Thyroid gland (tissue), 4 donors: ENCODE data around the gene LSMEM2. TPM values are rescaled to one million over a fixed set of nuclear protein-coding genes. Genes with fewer than 3 reads are reported as not detected.

Source experiments
- DNase-seq, 2 donors: peaks; one replicate each; pipeline ENCODE4 v3.0.0-alpha.2; 2019
- H3K27ac ChIP-seq, 3 donors: fragments of 200-600 bp; sonication (generic); 1 replicate in 2 of 3; 2 replicates in 1 of 3; pipeline ENCODE4 v1.5.1; 2016 to 2019; ENCODE audit warnings: mild to moderate bottlenecking in 1 of 3, moderate library complexity in 1 of 3
- H3K27me3 ChIP-seq: fragments of 200-600 bp; sonication (generic); one replicate; pipeline ENCODE4 v1.5.1; 2019
- H3K36me3 ChIP-seq, 2 donors: fragments of 200-600 bp; sonication (generic); one replicate each; pipeline ENCODE4 v1.5.1; 2016 to 2019
- H3K4me1 ChIP-seq, 2 donors: fragments of 200-600 bp; sonication (generic); one replicate each; pipeline ENCODE4 v1.5.1; 2017 to 2019
- H3K4me3 ChIP-seq, 3 donors: fragments of 200-600 bp; sonication (generic); replicated peaks in 1 of 3; 1 replicate in 2 of 3; 2 replicates in 1 of 3; pipeline ENCODE4 v1.5.1; 2016; ENCODE audit warnings: mild to moderate bottlenecking in 1 of 3
- H3K9me3 ChIP-seq: fragments of 200-600 bp; sonication (generic); one replicate; pipeline ENCODE4 v1.5.1; 2017
- POLR2A ChIP-seq, 2 donors: fragments of 450-650 bp; IDR thresholded peaks; one replicate each; pipeline ENCODE4 v1.6.1; 2017; ENCODE audit warnings: antibody characterized with exemption in 2 of 2, mild to moderate bottlenecking in 2 of 2, moderate library complexity in 1 of 2
- WGBS, 2 donors: methylation state at CpG; one replicate each; pipeline ENCODE4 v1.1.5; 2017; 5-methylcytosine and 5-hydroxymethylcytosine counted together
- intact Hi-C: fragments of 100-400 bp; cut with DNase I; formaldehyde crosslinking; loops from one replicate; pipeline ENCODE4 v1.15.1; 2023
- total RNA-seq, 4 donors: library from RNA; depleted of rRNA; stranded (reverse); fragments of >200 nt; gene quantifications; one replicate each; pipeline ENCODE4 v1.2.3, GENCODE V29; 2016
- TF ChIP-seq, protein P1 (sequence below), 6 experiments: fragments of 200-600 bp in 3 of 6; fragments of 450-650 bp in 3 of 6; sonication (generic) in 3 of 6; IDR thresholded peaks; one replicate each; pipeline ENCODE4 v1.5.1; 2016 to 2019; ENCODE audit warnings: antibody characterized with exemption in 6 of 6, mild to moderate bottlenecking in 2 of 6, inconsistent platforms in 1 of 6, moderate library complexity in 1 of 6

The LSMEM2 gene
- total RNA-seq, 4 donors from 2014 or later, result not detected

DNA sequence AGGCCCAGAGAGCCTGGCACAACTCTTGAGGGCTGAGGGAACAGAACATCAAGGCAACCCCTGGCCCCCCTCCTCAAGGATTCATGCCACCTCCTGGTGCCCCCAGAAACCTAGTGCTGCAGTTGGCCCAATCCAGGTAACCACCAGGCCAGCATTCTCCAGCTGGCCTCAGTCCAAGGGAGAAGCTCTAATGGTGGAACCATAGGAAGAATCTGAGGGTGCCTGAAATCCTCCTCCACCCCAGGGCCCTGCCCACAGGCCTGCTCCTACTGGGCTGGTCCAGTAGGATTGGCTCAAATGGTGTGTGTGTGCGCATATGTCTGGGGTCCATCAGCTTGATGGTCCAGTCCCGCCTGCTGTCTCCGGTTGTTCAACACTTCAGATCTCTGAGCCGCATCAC is 35.9 kb downstream of the LSMEM2 start:
- Histone ChIP-seq H3K4me1 (peaks cover 27 to 67% of the 10 kb centered on the region in 2 donors), H3K4me3 (no peak overlapping the region), H3K27ac (peak overlapping the region in 2 of 3 donors; percentile 38 to 52), H3K36me3 (peaks cover 7 to 21% of the 10 kb centered on the region in 2 donors), H3K9me3 (no peaks in the 10 kb centered on the region), H3K27me3 (no peaks in the 10 kb centered on the region)
- DNase-seq, result no peak
- no peak for TF ChIP-seq POLR2A (IDR thresholded peaks at IDR 0.05)
- TF ChIP-seq, protein P1, sequence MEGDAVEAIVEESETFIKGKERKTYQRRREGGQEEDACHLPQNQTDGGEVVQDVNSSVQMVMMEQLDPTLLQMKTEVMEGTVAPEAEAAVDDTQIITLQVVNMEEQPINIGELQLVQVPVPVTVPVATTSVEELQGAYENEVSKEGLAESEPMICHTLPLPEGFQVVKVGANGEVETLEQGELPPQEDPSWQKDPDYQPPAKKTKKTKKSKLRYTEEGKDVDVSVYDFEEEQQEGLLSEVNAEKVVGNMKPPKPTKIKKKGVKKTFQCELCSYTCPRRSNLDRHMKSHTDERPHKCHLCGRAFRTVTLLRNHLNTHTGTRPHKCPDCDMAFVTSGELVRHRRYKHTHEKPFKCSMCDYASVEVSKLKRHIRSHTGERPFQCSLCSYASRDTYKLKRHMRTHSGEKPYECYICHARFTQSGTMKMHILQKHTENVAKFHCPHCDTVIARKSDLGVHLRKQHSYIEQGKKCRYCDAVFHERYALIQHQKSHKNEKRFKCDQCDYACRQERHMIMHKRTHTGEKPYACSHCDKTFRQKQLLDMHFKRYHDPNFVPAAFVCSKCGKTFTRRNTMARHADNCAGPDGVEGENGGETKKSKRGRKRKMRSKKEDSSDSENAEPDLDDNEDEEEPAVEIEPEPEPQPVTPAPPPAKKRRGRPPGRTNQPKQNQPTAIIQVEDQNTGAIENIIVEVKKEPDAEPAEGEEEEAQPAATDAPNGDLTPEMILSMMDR (IDR thresholded peaks at IDR 0.05), result no peak
- intact Hi-C loops, result no loop called here
- WGBS, 2 donors, result 100% methylated on average over 4 of the region's 4 CpGs

DNA sequence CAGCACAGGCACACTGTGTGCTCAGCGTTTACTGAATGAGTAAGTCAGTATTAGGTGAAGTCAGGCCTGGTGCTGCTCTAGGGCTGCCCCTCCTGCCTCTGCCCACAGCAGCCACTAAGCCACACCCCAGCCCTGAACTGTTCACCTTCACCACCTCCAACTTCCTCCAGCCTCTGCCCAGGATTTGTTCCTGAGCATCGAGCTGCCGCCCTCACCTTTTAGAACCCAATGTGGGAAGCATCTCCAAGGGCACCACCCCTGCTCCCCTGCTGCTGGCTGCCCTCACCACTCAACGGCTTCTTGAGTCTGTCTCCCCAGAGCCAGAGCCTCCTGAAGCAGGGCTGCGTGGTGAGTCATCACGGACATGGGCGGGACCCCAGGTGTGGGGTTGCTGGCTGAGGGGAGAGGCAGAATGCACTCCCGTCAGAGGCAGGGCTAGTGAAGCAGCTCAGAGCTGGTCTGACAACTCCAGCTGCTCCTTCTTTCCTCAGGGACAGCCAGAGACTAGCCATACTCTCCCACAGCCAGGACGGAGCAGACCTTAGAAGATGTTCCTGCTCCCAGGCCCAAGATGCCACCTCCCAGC is 37.9 kb downstream of the LSMEM2 start:
- intact Hi-C loops, result no loop called here
- H3K36me3 ChIP-seq, result peaks cover 7 to 21% of the 10 kb centered on the region in 2 donors
- no peaks in the 10 kb centered on the region for H3K9me3 ChIP-seq
- WGBS, 2 donors, result 48 to 53% methylated on average over 4 to 8 of the region's 9 CpGs
- no peaks in the 10 kb centered on the region for H3K27me3 ChIP-seq
- H3K4me3 ChIP-seq, result no peak overlapping the region
- DNase-seq, result peak; percentile 91
- peak overlapping the region; percentile 62 to 98 (median 73) for H3K27ac ChIP-seq
- H3K4me1 ChIP-seq, result peaks cover 36 to 66% of the 10 kb centered on the region in 2 donors
- peak; percentile 43 to 60 for TF ChIP-seq POLR2A (IDR thresholded peaks at IDR 0.05)
- TF ChIP-seq, protein P1 (IDR thresholded peaks at IDR 0.05), result no peak

DNA sequence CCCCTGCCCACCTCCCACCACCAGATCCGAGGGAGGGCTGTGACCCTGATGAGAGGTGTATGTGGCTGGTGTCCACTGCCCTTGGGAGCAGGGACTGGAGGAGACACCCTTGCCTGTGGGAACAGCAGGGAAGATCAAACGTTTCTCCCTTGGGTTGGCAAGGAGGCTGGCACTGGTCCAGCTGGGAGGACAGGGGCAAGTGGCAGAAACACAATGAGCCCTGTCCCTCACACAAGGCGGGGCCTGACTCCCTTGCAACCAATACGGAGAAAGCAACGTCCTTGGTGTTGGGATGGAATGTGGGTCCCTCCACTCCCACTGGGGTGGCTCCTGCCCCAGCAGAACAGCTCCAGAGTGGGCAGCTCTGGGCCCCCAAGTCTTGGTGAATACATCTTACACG is 38.4 kb downstream of the LSMEM2 start:
- DNase-seq, result peak; percentile 44 to 48
- no peaks in the 10 kb centered on the region for H3K9me3 ChIP-seq
- 57 to 60% methylated on average over 2 to 6 of the region's 6 CpGs for WGBS, 2 donors
- no peak overlapping the region for H3K4me3 ChIP-seq
- H3K36me3 ChIP-seq, result peaks cover 7 to 21% of the 10 kb centered on the region in 2 donors
- TF ChIP-seq, protein P1 (IDR thresholded peaks at IDR 0.05), result no peak
- no peak for TF ChIP-seq POLR2A (IDR thresholded peaks at IDR 0.05)
- H3K27ac ChIP-seq, result peak overlapping the region; percentile 62 to 98 (median 73)
- intact Hi-C loops, result no loop called here
- no peaks in the 10 kb centered on the region for H3K27me3 ChIP-seq
- peaks cover 40 to 72% of the 10 kb centered on the region in 2 donors for H3K4me1 ChIP-seq

DNA sequence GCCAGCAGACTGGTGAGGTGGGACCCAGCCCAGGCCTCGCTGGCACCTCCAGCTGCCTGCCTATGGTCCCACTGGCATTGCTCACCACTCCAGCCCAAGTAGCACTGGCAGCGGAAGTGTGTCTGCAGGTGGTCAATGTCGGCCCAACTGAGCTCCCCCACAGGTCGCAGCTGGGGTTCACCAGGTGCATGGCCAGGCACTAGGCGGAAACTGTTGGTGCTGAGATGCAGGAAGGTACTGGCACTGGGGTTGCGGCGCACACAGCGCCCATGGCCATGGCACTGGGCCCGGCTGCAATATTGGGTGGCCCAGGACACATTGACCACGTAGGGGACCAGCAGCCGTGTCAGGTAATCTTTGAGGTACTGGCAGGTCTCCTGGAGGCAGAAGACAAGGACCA is 39.3 kb downstream of the LSMEM2 start:
- WGBS, 2 donors, result 76 to 100% methylated on average over 1 to 6 of the region's 11 CpGs
- TF ChIP-seq, protein P1 (IDR thresholded peaks at IDR 0.05), result no peak
- TF ChIP-seq POLR2A (IDR thresholded peaks at IDR 0.05), result no peak
- Histone ChIP-seq H3K9me3 (no peaks in the 10 kb centered on the region), H3K27ac (peak overlapping the region in 2 of 3 donors; percentile 73 to 98), H3K4me1 (peaks cover 40 to 73% of the 10 kb centered on the region in 2 donors), H3K27me3 (no peaks in the 10 kb centered on the region), H3K36me3 (peaks cover 7 to 21% of the 10 kb centered on the region in 2 donors), H3K4me3 (no peak overlapping the region)
- intact Hi-C loops, result no loop called here
- no peak for DNase-seq

DNA sequence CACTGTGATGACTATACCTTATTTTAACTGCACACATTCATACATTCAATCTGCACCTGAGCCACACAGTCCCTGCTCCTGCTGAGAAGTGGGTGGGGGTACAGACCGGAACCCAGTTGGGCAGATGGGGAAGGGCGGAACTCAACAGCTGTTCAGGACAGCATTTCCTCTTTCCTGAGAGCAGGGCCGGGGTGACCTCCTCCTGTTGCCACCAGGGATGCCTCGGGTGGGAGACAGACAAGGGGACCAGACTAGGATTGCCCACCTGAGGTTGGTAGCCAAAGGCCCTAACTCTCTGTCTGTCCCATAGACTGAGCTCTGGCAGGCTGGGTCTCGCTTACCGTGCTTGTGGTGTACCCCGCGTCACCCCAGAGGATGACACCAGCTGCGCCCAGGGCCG is 39.7 kb downstream of the LSMEM2 start:
- peaks cover 40 to 71% of the 10 kb centered on the region in 2 donors for H3K4me1 ChIP-seq
- WGBS, 2 donors, result 68 to 81% methylated on average over 9 of the region's 10 CpGs
- peaks cover 7 to 21% of the 10 kb centered on the region in 2 donors for H3K36me3 ChIP-seq
- H3K4me3 ChIP-seq, result peak overlapping the region in 1 of 3 donors; percentile 4
- intact Hi-C loops, result no loop called here
- TF ChIP-seq POLR2A (IDR thresholded peaks at IDR 0.05), result no peak
- TF ChIP-seq, protein P1 (IDR thresholded peaks at IDR 0.05), result no peak
- no peaks in the 10 kb centered on the region for H3K27me3 ChIP-seq
- peak overlapping the region in 2 of 3 donors; percentile 73 to 98 for H3K27ac ChIP-seq
- DNase-seq, result no peak
- no peaks in the 10 kb centered on the region for H3K9me3 ChIP-seq
